CD4-positive, CD25-positive, alpha-beta regulatory T cell (primary cell): ENCODE measurements around the gene RPL41. TPM values are rescaled to one million over a fixed set of nuclear protein-coding genes. Genes with fewer than 3 reads are reported as not detected.

ENCODE experiments used
- ATAC-seq, 2 donors: fragments of 150-1000 bp; cut with Tn5 transposase; one replicate each; pipeline ENCODE4 v1.10.0; 2021; ENCODE audit warnings: low read depth in 2 of 2, moderate number of reproducible peaks in 2 of 2, moderate library complexity in 1 of 2
- DNase-seq, 3 donors: peaks; one replicate each; pipeline versions ENCODE4 v3.0.0 to v3.0.0-alpha.2; 2012 to 2022; ENCODE audit warnings: mixed read lengths in 1 of 3
- H3K27ac ChIP-seq: one replicate; pipeline ENCODE4 v1.7.0; 2013; ENCODE audit warnings: mild to moderate bottlenecking, low read length; ENCODE audit not compliant: insufficient read depth, poor library complexity, severe bottlenecking
- H3K27me3 ChIP-seq: one replicate; pipeline ENCODE4 v1.7.0; 2013; ENCODE audit warnings: low read length; ENCODE audit not compliant: control insufficient read depth, insufficient read depth
- H3K36me3 ChIP-seq: one replicate; pipeline ENCODE4 v1.7.0; 2013; ENCODE audit warnings: mild to moderate bottlenecking, low read length, moderate library complexity; ENCODE audit not compliant: control insufficient read depth, insufficient read depth
- H3K4me1 ChIP-seq: 2 replicates; pipeline ENCODE4 v1.7.0; 2013; ENCODE audit warnings: mild to moderate bottlenecking, low read length; ENCODE audit not compliant: insufficient read depth, control insufficient read depth, poor library complexity, severe bottlenecking
- H3K4me3 ChIP-seq: one replicate; pipeline ENCODE4 v1.7.0; 2013; ENCODE audit warnings: low read depth, mild to moderate bottlenecking, low read length, moderate library complexity
- H3K9me3 ChIP-seq, 2 experiments: 1 replicate in 1 of 2; 2 replicates in 1 of 2; pipeline ENCODE4 v1.7.0; 2013; ENCODE audit warnings: low read length in 2 of 2, mild to moderate bottlenecking in 1 of 2, moderate library complexity in 1 of 2; ENCODE audit not compliant: control insufficient read depth in 2 of 2
- H3K27ac Mint-ChIP-seq, 3 donors: one replicate each; pipeline ENCODE4 v1.8.0; 2020 to 2022; ENCODE audit warnings: mild to moderate bottlenecking in 3 of 3, mixed read lengths in 3 of 3, moderate library complexity in 2 of 3
- H3K27me3 Mint-ChIP-seq: one replicate; pipeline ENCODE4 v1.8.0; 2022; ENCODE audit warnings: mild to moderate bottlenecking, mixed read lengths
- H3K36me3 Mint-ChIP-seq: one replicate; pipeline ENCODE4 v1.8.0; 2020; ENCODE audit warnings: mixed read lengths
- H3K4me1 Mint-ChIP-seq, 4 donors: one replicate each; pipeline ENCODE4 v1.8.0; 2020 to 2022; ENCODE audit warnings: mixed read lengths in 4 of 4, mild to moderate bottlenecking in 1 of 4
- H3K4me3 Mint-ChIP-seq, 4 donors: one replicate each; pipeline ENCODE4 v1.8.0; 2020 to 2022; ENCODE audit warnings: mild to moderate bottlenecking in 4 of 4, mixed read lengths in 4 of 4, moderate library complexity in 3 of 4
- H3K9me3 Mint-ChIP-seq, 7 donors: one replicate each; pipeline ENCODE4 v1.8.0; 2020 to 2022; ENCODE audit warnings: mixed read lengths in 7 of 7, mild to moderate bottlenecking in 3 of 7, moderate library complexity in 2 of 7
- polyA plus RNA-seq, 4 donors: library from polyadenylated mRNA; unstranded; fragments of 300-500 nt; fragmentation: Illumina TruSeq; gene quantifications; one replicate each; pipeline ENCODE4 v1.2.3, GENCODE V29; 2021
- total RNA-seq: library from RNA; stranded (reverse); gene quantifications from one replicate; pipeline ENCODE4 v1.2.3, GENCODE V29; 2022

RPL41 gene
- total and polyA plus RNA-seq, 5 donors from 2014 or later, result 4,134 to 9,760 (median 8,410) TPM

- peaks cover 11% of the 10 kb centered on the region for H3K36me3 Mint-ChIP-seq
Observed at GRCh38 chr12:56104109-56104814, 12.2 kb upstream of the RPL41 start, which contains the start of gene PA2G4. Gene PA2G4, plus strand, starts transcription at chr12:56104559. Its CDS starts 179 bp downstream, at chr12:56104738.

DNA sequence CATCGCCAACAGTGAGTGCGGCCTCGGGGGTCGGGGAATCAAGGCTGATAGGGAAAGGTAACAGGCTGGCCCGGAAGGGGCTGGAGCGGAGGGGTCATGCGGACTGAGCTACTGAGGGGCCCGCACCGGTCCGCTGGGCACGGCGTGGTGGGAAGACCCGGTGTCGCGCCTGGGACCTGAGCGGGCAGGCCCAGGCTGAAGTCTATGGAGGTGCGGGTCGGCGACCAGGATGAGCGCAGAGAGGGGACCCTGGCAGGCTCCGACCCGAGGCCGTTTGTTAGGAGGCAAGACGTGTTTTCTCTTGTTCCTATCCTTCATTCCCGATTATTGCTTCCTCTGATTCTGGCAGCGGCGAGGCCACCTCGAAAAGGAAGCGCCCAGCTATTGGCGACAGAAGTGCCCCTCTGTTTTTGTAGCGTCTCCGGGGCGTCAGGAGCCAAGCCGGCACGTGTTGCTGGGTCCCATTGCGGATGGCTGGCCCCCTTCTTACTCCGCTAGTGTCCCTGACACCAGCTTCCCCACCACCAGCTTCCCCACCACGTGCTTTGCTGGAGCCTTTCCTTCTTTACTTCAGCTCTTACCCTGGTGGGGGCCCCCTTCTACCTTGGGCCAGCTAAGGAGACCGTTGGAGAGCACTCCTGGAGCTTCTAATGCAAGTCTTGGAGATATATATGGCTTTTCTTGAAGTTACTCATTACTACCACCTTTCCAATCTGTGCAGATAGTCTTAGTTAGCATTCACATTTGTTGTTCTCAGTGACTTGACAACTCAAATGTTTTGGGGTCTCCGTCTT lies 11.4 kb upstream of the RPL41 start:
- Mint-ChIP-seq H3K27me3 (no peaks in the 10 kb centered on the region), H3K4me3 (peak overlapping the region; percentile 91 to 99 (median 96)), H3K4me1 (peaks cover 11 to 63% (median 47%) of the 10 kb centered on the region in 4 donors), H3K9me3 (no peaks in the 10 kb centered on the region), H3K27ac (peak overlapping the region; percentile 95 to 100 (median 99)), H3K36me3 (peaks cover 13% of the 10 kb centered on the region)
- ATAC-seq, result no peak
- Histone ChIP-seq H3K27me3 (no peaks in the 10 kb centered on the region), H3K9me3 (no peaks in the 10 kb centered on the region), H3K36me3 (peaks cover 31% of the 10 kb centered on the region), H3K27ac (peak overlapping the region; percentile 89), H3K4me1 (peaks cover 49% of the 10 kb centered on the region), H3K4me3 (peak overlapping the region; percentile 76)
- DNase-seq, result peak in 2 of 3 donors; percentile 17 to 44

More at GRCh38 chr12:56104109-56104814, 12.2 kb upstream of the RPL41 start, which contains the start of gene PA2G4:
- Mint-ChIP-seq H3K9me3 (no peaks in the 10 kb centered on the region), H3K27ac (peak within 1 kb of the TSS; percentile 95 to 100 (median 99)), H3K27me3 (no peaks in the 10 kb centered on the region), H3K4me3 (peak within 1 kb of the TSS; percentile 91 to 99 (median 96)), H3K4me1 (peaks cover 11 to 67% (median 48%) of the 10 kb centered on the region in 4 donors)
- Histone ChIP-seq H3K27me3 (no peaks in the 10 kb centered on the region), H3K36me3 (peaks cover 25% of the 10 kb centered on the region), H3K27ac (peak within 1 kb of the TSS; percentile 89), H3K4me3 (peak within 1 kb of the TSS; percentile 76), H3K4me1 (peaks cover 49% of the 10 kb centered on the region), H3K9me3 (no peaks in the 10 kb centered on the region)
- ATAC-seq (peak; percentile 91 to 94), DNase-seq (peak; percentile 93 to 100 (median 94))

DNA sequence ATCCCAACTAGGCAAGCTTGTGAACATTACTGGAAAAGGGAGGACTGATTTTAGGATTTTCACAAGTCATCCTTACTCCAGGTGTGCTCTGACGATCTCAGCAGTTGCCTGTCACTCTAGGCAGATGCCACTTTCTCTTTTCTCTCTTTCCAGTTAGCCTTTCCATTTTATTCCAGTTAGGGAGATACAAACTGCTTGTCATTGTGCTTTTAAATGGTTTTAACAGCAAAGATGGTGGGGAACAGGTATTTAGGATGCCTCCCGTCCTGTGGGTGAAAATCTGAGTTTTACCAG lies 10.9 kb upstream of the RPL41 start:
- Mint-ChIP-seq H3K4me3 (peak overlapping the region; percentile 91 to 99 (median 96)), H3K27me3 (no peaks in the 10 kb centered on the region), H3K27ac (peak overlapping the region; percentile 89 to 99 (median 95)), H3K4me1 (peaks cover 11 to 60% (median 47%) of the 10 kb centered on the region in 4 donors), H3K36me3 (peaks cover 18% of the 10 kb centered on the region), H3K9me3 (no peaks in the 10 kb centered on the region)
- DNase-seq, result no peak
- Histone ChIP-seq H3K36me3 (peaks cover 36% of the 10 kb centered on the region), H3K27ac (peak overlapping the region; percentile 89), H3K9me3 (no peaks in the 10 kb centered on the region), H3K27me3 (no peaks in the 10 kb centered on the region), H3K4me1 (peaks cover 49% of the 10 kb centered on the region), H3K4me3 (peak overlapping the region; percentile 76)
- no peak for ATAC-seq

DNA sequence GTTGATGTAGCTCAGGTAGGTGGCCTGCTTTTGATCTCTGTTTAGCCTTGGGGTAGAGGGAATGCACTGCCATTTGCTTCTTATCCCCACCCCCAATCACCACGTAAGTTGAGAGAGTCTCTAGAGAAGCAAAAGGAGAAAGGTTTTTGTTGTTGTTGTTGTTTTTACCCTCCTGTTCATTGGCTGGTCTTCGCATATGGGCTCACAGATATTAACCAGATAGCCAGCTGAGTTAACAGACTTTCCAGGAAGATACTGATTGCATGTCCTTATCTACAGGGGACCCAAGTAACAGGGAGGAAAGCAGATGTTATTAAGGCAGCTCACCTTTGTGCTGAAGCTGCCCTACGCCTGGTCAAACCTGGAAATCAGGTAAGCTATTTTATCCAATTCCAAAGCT lies 9.2 kb upstream of the RPL41 start:
- peak overlapping the region in 1 of 4 donors; percentile 44 for H3K4me3 Mint-ChIP-seq
- Histone ChIP-seq H3K4me1 (peaks cover 39% of the 10 kb centered on the region), H3K36me3 (peaks cover 50% of the 10 kb centered on the region), H3K9me3 (no peaks in the 10 kb centered on the region), H3K27me3 (no peaks in the 10 kb centered on the region), H3K27ac (no peak overlapping the region), H3K4me3 (no peak overlapping the region)
- H3K9me3 Mint-ChIP-seq, result no peaks in the 10 kb centered on the region
- no peak for ATAC-seq
- H3K27ac Mint-ChIP-seq, result peak overlapping the region in 2 of 3 donors; percentile 11 to 85
- peaks cover 11 to 47% (median 37%) of the 10 kb centered on the region in 4 donors for H3K4me1 Mint-ChIP-seq
- H3K36me3 Mint-ChIP-seq, result peaks cover 31% of the 10 kb centered on the region
- H3K27me3 Mint-ChIP-seq, result no peaks in the 10 kb centered on the region
- DNase-seq, result no peak

- Mint-ChIP-seq H3K27me3 (no peaks in the 10 kb centered on the region), H3K36me3 (peaks cover 40% of the 10 kb centered on the region), H3K4me3 (peak overlapping the region in 1 of 4 donors; percentile 63), H3K4me1 (peaks cover 3 to 21% (median 15%) of the 10 kb centered on the region in 4 donors), H3K27ac (peak overlapping the region in 2 of 3 donors; percentile 6 to 65), H3K9me3 (no peaks in the 10 kb centered on the region)
- Histone ChIP-seq H3K4me1 (peaks cover 13% of the 10 kb centered on the region), H3K36me3 (peaks cover 62% of the 10 kb centered on the region), H3K27ac (no peak overlapping the region), H3K4me3 (no peak overlapping the region), H3K27me3 (no peaks in the 10 kb centered on the region), H3K9me3 (no peaks in the 10 kb centered on the region)
- ATAC-seq, result no peak
- no peak for DNase-seq
Observed at GRCh38 chr12:56110571-56110970, 5.9 kb upstream of the RPL41 start.

DNA sequence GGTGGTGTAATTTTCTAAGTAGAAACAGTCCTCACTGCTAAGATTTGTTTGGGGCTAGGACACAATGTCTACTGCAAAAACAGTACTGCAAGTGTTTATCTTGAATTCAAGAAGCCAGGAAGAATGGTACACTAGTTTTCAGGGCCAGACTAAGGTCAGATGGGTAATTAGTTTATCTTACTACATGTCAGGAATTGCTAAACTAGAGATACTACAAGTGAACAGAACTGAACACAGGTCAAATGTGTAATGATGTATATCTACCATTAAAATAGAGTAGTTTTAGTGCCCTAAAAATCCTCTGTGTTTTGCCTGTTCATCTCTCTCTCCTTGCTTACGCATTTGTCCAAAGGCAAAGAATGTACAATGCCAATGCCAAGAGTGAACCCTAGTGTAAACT lies 2.3 kb upstream of the RPL41 start:
- Mint-ChIP-seq H3K9me3 (no peaks in the 10 kb centered on the region), H3K4me1 (peaks cover 9 to 31% (median 20%) of the 10 kb centered on the region in 4 donors), H3K27ac (peak overlapping the region in 2 of 3 donors; percentile 48 to 71), H3K27me3 (peaks cover under 1% of the 10 kb centered on the region), H3K36me3 (peaks cover 44% of the 10 kb centered on the region), H3K4me3 (peak overlapping the region in 3 of 4 donors; percentile 33 to 73 (median 59))
- peaks cover 18% of the 10 kb centered on the region for H3K4me1 ChIP-seq
- H3K27me3 ChIP-seq, result no peaks in the 10 kb centered on the region
- no peak overlapping the region for H3K27ac ChIP-seq
- no peak for ATAC-seq
- no peak for DNase-seq
- H3K9me3 ChIP-seq, result no peaks in the 10 kb centered on the region
- H3K36me3 ChIP-seq, result peaks cover 39% of the 10 kb centered on the region
- H3K4me3 ChIP-seq, result no peak overlapping the region

DNA sequence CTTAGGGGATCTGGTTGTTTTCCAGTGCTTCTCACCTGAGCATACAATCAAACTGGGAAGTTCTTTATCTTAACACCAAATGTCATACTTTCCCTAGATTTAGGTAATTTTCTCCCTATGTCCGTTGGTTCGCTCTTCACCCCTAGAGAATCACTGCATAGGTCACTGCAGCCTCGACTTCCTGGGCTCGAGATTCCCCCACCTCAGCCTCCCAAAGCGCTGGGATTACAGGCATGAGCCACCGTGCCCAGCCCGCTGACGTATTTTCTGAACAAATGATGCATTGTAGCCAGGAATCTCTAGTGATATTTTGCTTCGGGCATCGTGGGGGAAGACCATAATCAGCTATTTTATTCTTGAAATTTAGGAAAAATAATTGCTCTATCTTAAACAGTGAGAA lies 1.1 kb upstream of the RPL41 start:
- no peaks in the 10 kb centered on the region for H3K9me3 Mint-ChIP-seq
- peak overlapping the region; percentile 94 for H3K4me3 ChIP-seq
- peak overlapping the region; percentile 96 for H3K27ac ChIP-seq
- peaks cover 23% of the 10 kb centered on the region for H3K4me1 ChIP-seq
- H3K36me3 ChIP-seq, result peaks cover 28% of the 10 kb centered on the region
- H3K9me3 ChIP-seq, result no peaks in the 10 kb centered on the region
- no peaks in the 10 kb centered on the region for H3K27me3 ChIP-seq
- DNase-seq, result no peak
- H3K4me3 Mint-ChIP-seq, result peak overlapping the region; percentile 91 to 99 (median 98)
- H3K4me1 Mint-ChIP-seq, result peaks cover 9 to 41% (median 27%) of the 10 kb centered on the region in 4 donors
- peak overlapping the region; percentile 93 to 99 (median 98) for H3K27ac Mint-ChIP-seq
- peaks cover 39% of the 10 kb centered on the region for H3K36me3 Mint-ChIP-seq
- peaks cover 4% of the 10 kb centered on the region for H3K27me3 Mint-ChIP-seq
- ATAC-seq, result no peak
